Measurements from ENCODE around the gene KRI1. TPM values are rescaled to one million over a fixed set of nuclear protein-coding genes. Genes with fewer than 3 reads are reported as not detected.
"Not testable (repeated sequence)": the region's sequence is repeated elsewhere in the genome, so short reads cannot be mapped to it uniquely, and the experiment has no call there.

The KRI1 gene
- total RNA-seq, 1 experiment from 2014 or later, result 7.9 TPM

DNA sequence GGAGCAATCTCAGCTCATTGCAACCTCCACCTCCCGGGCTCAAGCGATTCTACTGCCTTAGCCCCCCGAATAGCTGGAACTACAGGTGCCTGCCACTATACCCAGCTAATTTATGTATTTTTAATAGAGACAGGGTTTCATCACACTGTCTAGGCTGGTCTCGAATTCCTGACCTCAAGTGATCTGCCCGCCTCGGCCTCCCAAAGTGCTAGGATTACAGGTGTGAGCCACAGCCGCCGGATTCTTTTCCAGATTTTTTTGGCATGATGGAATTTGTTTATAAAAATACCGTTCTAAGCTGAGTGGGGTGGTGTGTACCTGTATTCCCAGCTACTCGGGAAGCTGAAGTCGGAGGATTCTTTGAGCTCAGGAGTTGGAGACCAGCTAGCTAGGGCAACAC lies 28.1 kb downstream of the KRI1 start:
- DNase-seq (ENCODE audit: low read depth, low spot score), result no peak
- in situ Hi-C loops (cut with HindIII; ENCODE audit: low pct_unique_long_range_greater_than_20kb, low sequenced_read_pairs), result no loop called here

- in situ Hi-C loops (cut with HindIII; ENCODE audit: low pct_unique_long_range_greater_than_20kb, low sequenced_read_pairs), result no loop called here
Observed at GRCh38 chr19:10535613-10536012, 30.2 kb downstream of the KRI1 start.

GRCh38 chr19:10533646-10534386 lies 32.0 kb downstream of the KRI1 start:
- in situ Hi-C loops (cut with HindIII; ENCODE audit: low pct_unique_long_range_greater_than_20kb, low sequenced_read_pairs), result no loop called here
- no peak for DNase-seq (ENCODE audit: low read depth, low spot score)

More at GRCh38 chr19:10535613-10536012, 30.2 kb downstream of the KRI1 start:
- DNase-seq (ENCODE audit: low read depth, low spot score), result no peak

GRCh38 chr19:10532457-10532856 lies 33.4 kb downstream of the KRI1 start:
- in situ Hi-C loops (cut with HindIII; ENCODE audit: low pct_unique_long_range_greater_than_20kb, low sequenced_read_pairs), result no loop called here
- DNase-seq (ENCODE audit: low read depth, low spot score), result no peak

GRCh38 chr19:10526887-10527286 lies 38.9 kb downstream of the KRI1 start:
- in situ Hi-C loops (cut with HindIII; ENCODE audit: low pct_unique_long_range_greater_than_20kb, low sequenced_read_pairs); DNase-seq (ENCODE audit: low read depth, low spot score): not testable (repeated sequence)

DNA sequence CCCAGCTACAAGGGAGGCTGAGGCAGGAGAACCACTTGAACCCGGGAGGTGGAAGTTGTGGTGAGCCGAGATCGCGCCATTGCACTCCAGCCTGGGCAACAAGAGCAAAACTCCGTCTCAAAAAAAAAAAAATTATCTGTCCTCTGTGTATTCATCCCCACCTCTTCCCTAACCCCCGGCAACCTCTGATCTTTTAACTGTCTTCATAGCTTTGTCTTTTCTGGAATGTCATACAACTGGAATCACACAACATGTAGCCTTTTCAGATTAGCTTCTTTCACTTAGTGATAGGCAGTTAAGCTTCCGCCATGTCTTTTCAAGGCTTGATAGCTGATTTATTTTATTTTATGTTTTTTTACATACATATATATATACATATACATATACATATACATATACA lies 40.2 kb downstream of the KRI1 start:
- in situ Hi-C loops (cut with HindIII; ENCODE audit: low pct_unique_long_range_greater_than_20kb, low sequenced_read_pairs), result no loop called here
- DNase-seq (ENCODE audit: low read depth, low spot score), result no peak

- DNase-seq (ENCODE audit: low read depth, low spot score), result no peak
- in situ Hi-C loops (cut with HindIII; ENCODE audit: low pct_unique_long_range_greater_than_20kb, low sequenced_read_pairs), result no loop called here
Observed at GRCh38 chr19:10523135-10523636, 42.6 kb downstream of the KRI1 start.

DNA sequence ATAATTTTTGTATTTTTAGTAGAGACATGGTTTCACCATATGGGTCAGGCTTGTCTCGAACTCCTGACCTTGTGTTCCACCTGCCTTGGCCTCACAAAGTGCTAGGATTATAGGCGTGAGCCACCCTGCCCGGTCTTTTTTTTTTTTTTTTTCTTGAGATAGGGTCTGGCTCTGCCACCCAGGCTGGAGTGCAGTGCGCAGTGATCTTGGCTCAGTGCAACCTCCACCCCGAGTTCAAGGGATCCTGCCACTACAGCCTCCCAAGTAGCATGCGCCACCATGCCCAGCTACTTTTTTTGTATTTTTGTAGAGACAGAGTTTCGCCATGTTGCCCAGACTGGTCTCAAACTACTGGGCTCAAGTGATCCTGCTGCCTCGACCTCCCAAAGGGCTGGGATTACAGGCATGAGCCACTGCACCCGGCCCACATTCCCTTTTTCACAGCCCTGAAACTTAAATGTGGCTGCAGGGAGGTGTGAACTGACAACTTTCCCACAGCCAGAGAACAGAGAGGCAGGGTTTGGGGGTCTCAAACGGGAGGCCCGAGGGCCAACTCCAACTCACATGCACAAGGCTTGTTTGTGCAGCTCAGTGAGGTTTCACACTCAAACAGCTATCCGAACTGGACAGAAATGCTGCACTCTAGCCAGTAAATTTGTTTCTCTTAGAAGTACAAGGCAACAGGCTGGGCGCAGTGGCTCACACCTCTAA lies 44.2 kb downstream of the KRI1 start:
- in situ Hi-C loops (cut with HindIII; ENCODE audit: low pct_unique_long_range_greater_than_20kb, low sequenced_read_pairs), result no loop called here
- no peak for DNase-seq (ENCODE audit: low read depth, low spot score)

DNA sequence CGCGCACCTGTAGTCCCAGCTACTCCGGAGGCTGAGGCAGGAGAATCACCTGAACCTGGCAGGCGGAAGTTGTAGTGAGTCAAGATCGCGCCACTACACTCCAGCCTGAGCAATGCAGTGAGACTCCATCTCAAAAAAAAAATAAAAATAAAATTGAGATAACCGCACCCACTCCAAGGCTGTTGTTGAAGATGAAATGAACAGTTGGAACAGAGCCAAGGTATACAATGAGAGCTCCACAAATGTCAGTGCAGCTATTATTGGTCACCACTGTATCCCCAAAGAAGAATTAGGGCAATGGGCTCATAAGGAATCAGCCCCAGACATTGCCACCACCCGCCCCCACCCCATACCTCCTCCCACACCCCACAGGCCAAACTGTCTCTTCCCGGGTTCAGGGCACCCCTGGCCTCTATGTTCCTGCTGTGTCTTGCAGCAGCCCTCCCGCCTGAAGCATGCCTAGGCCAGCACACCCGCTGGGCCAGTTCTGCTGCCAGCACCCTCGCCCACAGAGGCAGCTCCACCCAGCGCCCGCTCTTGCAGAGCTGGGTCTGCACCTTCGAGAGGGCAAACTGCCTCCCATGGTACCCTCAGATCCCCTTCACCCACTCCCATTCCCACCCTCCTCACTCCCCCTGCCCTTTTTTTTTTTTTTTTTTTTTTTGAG lies 45.0 kb downstream of the KRI1 start:
- DNase-seq (ENCODE audit: low read depth, low spot score), result no peak
- in situ Hi-C loops (cut with HindIII; ENCODE audit: low pct_unique_long_range_greater_than_20kb, low sequenced_read_pairs), result no loop called here

DNA sequence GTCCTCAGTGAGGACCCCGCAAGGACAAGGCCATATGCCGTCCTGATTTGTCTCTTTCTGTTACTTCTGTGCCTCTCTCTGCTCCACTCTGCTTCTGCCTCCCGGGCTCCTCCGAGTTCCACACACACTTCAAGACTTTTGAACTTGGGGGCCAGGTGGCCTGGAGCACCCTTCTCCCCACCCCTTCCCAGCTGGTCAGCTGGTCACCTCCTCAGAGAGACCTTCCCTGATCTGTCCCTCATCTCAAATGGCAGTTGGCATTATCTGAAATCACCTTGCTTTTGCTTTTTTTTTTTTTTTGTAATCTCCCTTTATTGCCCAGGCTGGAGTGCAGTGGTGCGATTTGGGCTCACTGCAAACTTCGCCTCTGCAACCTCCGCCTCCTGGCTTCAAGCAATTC lies 46.4 kb downstream of the KRI1 start:
- in situ Hi-C loops (cut with HindIII; ENCODE audit: low pct_unique_long_range_greater_than_20kb, low sequenced_read_pairs), result no loop called here

DNA sequence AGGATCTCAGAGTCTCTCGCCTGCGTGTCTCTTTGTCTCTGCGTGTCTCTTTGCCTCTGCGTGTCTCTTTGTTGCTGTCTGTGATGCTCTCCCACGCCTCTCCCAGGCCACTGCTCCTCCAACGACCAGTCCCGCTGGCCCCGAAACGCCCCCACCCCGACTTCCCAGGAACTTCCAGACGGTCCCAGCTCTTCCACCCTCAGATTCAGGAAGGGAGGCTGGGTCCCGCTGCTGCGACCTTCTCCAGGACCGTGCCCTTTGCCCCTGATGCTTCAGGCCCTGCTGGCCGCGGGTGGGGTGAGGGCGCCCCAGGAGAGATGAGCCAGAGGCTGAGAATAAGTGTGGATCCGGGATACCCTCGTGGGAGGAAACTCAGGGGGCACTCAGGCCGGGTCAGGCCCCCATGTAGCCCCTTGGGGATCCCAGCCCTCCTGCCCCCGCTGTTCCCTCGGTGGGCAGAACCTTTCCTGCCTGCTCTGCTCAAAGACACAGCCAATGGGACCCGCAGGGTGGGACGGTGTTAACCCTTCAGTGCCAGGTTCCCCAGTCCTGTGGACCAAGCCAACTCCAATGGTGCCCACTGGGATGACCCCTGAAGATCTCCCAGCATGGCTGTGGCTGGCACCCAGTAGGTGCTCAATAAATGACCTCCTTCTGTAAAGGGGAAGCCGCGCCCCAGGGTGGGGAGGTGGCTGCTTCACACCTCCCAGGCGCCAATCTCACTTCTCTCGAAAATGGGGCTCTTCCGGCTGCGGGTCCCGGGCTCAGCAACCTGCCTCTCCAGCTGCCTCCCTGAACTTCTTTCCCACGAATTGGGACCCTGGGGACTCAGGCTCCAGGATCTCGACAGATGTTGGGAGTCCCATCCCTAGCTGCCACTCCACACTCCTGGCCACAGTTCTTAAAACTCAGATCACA lies 47.1 kb downstream of the KRI1 start:
- DNase-seq (ENCODE audit: low read depth, low spot score), result no peak
- in situ Hi-C loops (cut with HindIII; ENCODE audit: low pct_unique_long_range_greater_than_20kb, low sequenced_read_pairs), result no loop called here

More for the DNA sequence above, 46.4 kb downstream of the KRI1 start:
- no peak for DNase-seq (ENCODE audit: low read depth, low spot score)

- DNase-seq (ENCODE audit: low read depth, low spot score), result peak; percentile 36
- in situ Hi-C loops (cut with HindIII; ENCODE audit: low pct_unique_long_range_greater_than_20kb, low sequenced_read_pairs), result no loop called here
Observed at GRCh38 chr19:10517760-10518443, 47.9 kb downstream of the KRI1 start.

- in situ Hi-C loops (cut with HindIII; ENCODE audit: low pct_unique_long_range_greater_than_20kb, low sequenced_read_pairs), result no loop called here
- DNase-seq (ENCODE audit: low read depth, low spot score), result peak; percentile 15
Observed at GRCh38 chr19:10517361-10517759, 48.5 kb downstream of the KRI1 start, which contains the start of gene S1PR5. S1PR5 (minus strand) TSS chr19:10517447; CDS start chr19:10515011, 2,436 bp downstream.

GRCh38 chr19:10516671-10517286 lies 49.0 kb downstream of the KRI1 start:
- in situ Hi-C loops (cut with HindIII; ENCODE audit: low pct_unique_long_range_greater_than_20kb, low sequenced_read_pairs), result no loop called here
- DNase-seq (ENCODE audit: low read depth, low spot score), result peak; percentile 4

GRCh38 chr19:10516064-10516385 lies 49.8 kb downstream of the KRI1 start:
- in situ Hi-C loops (cut with HindIII; ENCODE audit: low pct_unique_long_range_greater_than_20kb, low sequenced_read_pairs), result no loop called here
- no peak for DNase-seq (ENCODE audit: low read depth, low spot score)

DNA sequence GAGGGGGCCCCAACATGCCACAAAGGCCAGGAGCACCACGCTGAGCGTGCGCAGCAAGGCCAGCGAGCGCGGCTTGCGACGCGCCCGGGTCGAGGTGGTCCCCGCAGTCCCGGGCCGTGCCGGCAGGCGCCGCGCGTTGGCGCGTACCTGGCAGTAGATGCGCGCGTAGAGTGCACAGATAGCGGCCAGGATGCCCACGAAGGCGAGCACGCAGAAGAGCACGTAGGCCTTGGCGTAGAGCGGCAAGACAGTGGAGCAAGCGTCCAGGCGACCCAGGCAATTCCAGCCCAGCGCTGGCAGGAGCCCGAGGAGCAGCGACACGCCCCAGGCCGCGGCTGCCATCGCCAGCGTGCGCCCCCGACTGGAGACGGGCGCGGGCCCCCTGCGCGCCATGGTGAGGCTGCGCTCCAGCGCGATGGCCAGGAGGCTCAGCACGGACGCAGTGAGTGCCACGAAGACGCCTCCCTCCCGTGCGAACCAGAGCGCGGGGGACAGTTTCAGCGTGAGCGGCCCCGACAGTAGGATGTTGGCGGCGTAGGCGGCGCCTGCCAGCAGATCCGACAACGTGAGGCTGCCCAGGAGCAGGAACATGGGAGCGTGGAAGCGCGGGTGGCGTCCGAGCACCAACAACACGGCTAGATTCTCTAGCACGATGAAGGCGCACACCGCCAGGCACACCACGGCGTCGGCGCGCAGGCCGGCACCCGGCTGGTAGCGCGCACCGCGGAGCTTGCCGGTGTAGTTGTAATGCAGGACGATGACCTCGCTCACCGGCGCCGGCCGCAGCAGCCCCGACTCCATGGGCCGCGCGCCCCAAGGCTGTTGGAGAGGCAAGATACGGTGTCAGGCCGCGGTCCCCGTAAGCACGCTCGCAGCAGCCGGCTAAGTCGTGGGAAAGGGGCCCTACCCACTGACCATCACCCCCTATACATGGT lies 51.3 kb downstream of the KRI1 start:
- no peak for DNase-seq (ENCODE audit: low read depth, low spot score)
- in situ Hi-C loops (cut with HindIII; ENCODE audit: low pct_unique_long_range_greater_than_20kb, low sequenced_read_pairs), result no loop called here
